ENCODE data around the gene PYGM.

DNA sequence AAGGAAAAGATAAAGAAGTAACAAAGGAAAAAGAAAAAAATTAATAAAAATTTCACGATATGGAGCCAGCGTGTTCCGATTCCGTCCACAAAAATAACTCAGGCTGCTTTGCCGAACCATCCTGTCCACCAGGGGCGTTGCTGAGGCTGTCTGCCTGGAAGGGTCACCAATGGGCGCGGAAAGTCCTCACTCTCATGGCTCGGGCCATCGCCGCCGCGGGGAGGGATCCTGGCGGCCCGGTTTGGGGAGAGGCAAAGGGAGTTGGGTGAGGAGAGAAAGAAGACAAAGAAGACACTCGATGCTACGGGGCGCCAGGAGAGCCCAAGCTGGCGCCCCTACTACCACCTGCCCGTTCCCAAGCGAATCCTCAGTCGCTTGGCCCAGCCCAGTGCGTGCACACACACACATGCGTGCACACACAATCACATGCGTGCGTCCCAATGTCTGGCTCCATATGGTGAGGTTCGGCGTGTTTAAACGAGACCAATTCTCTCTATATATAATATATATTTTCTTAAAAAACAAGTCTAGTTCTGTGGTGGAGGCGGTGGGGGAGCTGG is 5.6 kb upstream of the PYGM start:
- TF ChIP-seq, protein P1, sequence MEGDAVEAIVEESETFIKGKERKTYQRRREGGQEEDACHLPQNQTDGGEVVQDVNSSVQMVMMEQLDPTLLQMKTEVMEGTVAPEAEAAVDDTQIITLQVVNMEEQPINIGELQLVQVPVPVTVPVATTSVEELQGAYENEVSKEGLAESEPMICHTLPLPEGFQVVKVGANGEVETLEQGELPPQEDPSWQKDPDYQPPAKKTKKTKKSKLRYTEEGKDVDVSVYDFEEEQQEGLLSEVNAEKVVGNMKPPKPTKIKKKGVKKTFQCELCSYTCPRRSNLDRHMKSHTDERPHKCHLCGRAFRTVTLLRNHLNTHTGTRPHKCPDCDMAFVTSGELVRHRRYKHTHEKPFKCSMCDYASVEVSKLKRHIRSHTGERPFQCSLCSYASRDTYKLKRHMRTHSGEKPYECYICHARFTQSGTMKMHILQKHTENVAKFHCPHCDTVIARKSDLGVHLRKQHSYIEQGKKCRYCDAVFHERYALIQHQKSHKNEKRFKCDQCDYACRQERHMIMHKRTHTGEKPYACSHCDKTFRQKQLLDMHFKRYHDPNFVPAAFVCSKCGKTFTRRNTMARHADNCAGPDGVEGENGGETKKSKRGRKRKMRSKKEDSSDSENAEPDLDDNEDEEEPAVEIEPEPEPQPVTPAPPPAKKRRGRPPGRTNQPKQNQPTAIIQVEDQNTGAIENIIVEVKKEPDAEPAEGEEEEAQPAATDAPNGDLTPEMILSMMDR (IDR thresholded peaks at IDR 0.05) = no peak
- TF ChIP-seq POLR2AphosphoS5 (IDR thresholded peaks at IDR 0.05) = no peak

All from prostate gland (tissue), 2 donors.